ENCODE results near the gene TATDN3. TPM values are rescaled to one million over a fixed set of nuclear protein-coding genes. Genes with fewer than 3 reads are reported as not detected.

The TATDN3 gene
- total and polyA plus RNA-seq, 9 of the 15 experiments (the other 6 are each of a cell fraction or from before 2014, with no cell fraction given) = 18.3 to 79.9 (median 28.2) TPM

GRCh38 chr1:212858461-212859265, 67.0 kb downstream of the TATDN3 start (continued):
- TF ChIP-seq MCM2 (IDR thresholded peaks at IDR 0.05; ENCODE audit: low read depth) = no peak
- no peak for TF ChIP-seq ATF7 (IDR thresholded peaks at IDR 0.05)
- no peak for TF ChIP-seq MTA2 (IDR thresholded peaks at IDR 0.05; ENCODE audit: low read depth)
- TF ChIP-seq NR2C1 (IDR thresholded peaks at IDR 0.05) = no peak
- TF ChIP-seq NR2C1 (tag; IDR thresholded peaks at IDR 0.05) = no peak
- no peak for TF ChIP-seq PCBP2 (IDR thresholded peaks at IDR 0.05; ENCODE audit: low read depth, low read length, poor library complexity, severe bottlenecking)
- no peak; the same call in 1 of the 2 replicates for TF ChIP-seq CEBPG (CRISPR knock-in tag; IDR thresholded peaks at IDR 0.05)
- no peak for TF ChIP-seq CEBPG (tag; conservative IDR thresholded peaks at IDR 0.05 in 1 of 2, IDR thresholded peaks at IDR 0.05 in 1 of 2)
- TF ChIP-seq ZKSCAN3 (CRISPR knock-in tag; IDR thresholded peaks at IDR 0.05) = no peak
- TF ChIP-seq HDAC8 (tag; IDR thresholded peaks at IDR 0.05) = no peak
- no peak for TF ChIP-seq SREBF1 (IDR thresholded peaks at IDR 0.05; ENCODE audit: borderline replicate concordance, low read depth, low read length)
- no peak for TF ChIP-seq TBP (optimal IDR thresholded peaks at IDR 0.05; ENCODE audit: low read depth, low read length)
- TF ChIP-seq ZNF253 (CRISPR knock-in tag; conservative IDR thresholded peaks at IDR 0.05) = no peak
- no peak for TF ChIP-seq CBX2 (IDR thresholded peaks at IDR 0.05; ENCODE audit: insufficient read depth, low read length, poor library complexity, severe bottlenecking)
- TF ChIP-seq ZMIZ1 (IDR thresholded peaks at IDR 0.05; ENCODE audit: low read depth in 2 of 2, low read length in 2 of 2) = no peak
- TF ChIP-seq SREBF2 (CRISPR knock-in tag; IDR thresholded peaks at IDR 0.05) = no peak
- TF ChIP-seq ZNF644 (tag; IDR thresholded peaks at IDR 0.05; ENCODE audit: low read depth) = no peak
- no peak for TF ChIP-seq SRSF9 (IDR thresholded peaks at IDR 0.05; ENCODE audit: borderline replicate concordance, low read depth, low read length)
- TF ChIP-seq GATA2 (CRISPR knock-in tag; IDR thresholded peaks at IDR 0.05) = peak; percentile 12; the same call in 1 of the 2 replicates
- TF ChIP-seq RCOR1 (IDR thresholded peaks at IDR 0.05; ENCODE audit: borderline replicate concordance in 1 of 2, low read depth in 2 of 2, low read length in 2 of 2) = peak in 1 of 2 experiments; percentile 39; a peak in 2 of 4 replicates
- TF ChIP-seq ZNF197 (CRISPR knock-in tag; IDR thresholded peaks at IDR 0.05; ENCODE audit: low read depth) = no peak
- TF ChIP-seq HDAC6 (IDR thresholded peaks at IDR 0.05; ENCODE audit: low read depth, low read length) = no peak
- TF ChIP-seq, protein P1, sequence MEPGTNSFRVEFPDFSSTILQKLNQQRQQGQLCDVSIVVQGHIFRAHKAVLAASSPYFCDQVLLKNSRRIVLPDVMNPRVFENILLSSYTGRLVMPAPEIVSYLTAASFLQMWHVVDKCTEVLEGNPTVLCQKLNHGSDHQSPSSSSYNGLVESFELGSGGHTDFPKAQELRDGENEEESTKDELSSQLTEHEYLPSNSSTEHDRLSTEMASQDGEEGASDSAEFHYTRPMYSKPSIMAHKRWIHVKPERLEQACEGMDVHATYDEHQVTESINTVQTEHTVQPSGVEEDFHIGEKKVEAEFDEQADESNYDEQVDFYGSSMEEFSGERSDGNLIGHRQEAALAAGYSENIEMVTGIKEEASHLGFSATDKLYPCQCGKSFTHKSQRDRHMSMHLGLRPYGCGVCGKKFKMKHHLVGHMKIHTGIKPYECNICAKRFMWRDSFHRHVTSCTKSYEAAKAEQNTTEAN (CRISPR knock-in tag; IDR thresholded peaks at IDR 0.05) = peak; percentile 28; the same call in 1 of the 2 replicates
- no peak for TF ChIP-seq NR2F6 (CRISPR knock-in tag; IDR thresholded peaks at IDR 0.05)
- TF ChIP-seq TSC22D4 (tag; IDR thresholded peaks at IDR 0.05) = no peak
